CD8-positive, alpha-beta memory T cell (primary cell): Measurements from ENCODE around the gene MEIS1. TPM values are rescaled to one million over a fixed set of nuclear protein-coding genes. Genes with fewer than 3 reads are reported as not detected.

Source experiments
- CTCF ChIA-PET: fragments of 350-600 bp; sonication (Branson Sonifier 250); formaldehyde crosslinking; loops from one replicate; lab custom pipeline; 2021; ENCODE audit warnings: antibody characterized with exemption; lab: Charles Lee
- POLR2A ChIA-PET: fragments of 350-600 bp; sonication (Branson Sonifier 250); formaldehyde crosslinking; loops from one replicate; lab custom pipeline; 2021; ENCODE audit warnings: antibody characterized with exemption; lab: Charles Lee
- DNase-seq, 5 donors: peaks; one replicate each; pipeline versions ENCODE4 v3.0.0 to v3.0.0-alpha.2; 2020 to 2022; ENCODE audit warnings: mixed read lengths in 1 of 5
- H3K27ac ChIP-seq: one replicate; pipeline ENCODE4 v1.7.0; 2013; ENCODE audit warnings: low read depth, mild to moderate bottlenecking, low read length, moderate library complexity
- H3K27me3 ChIP-seq: 2 replicates; pipeline ENCODE4 v1.7.0; 2013; ENCODE audit warnings: low read length, mild to moderate bottlenecking; ENCODE audit not compliant: insufficient read depth, poor library complexity, severe bottlenecking
- H3K36me3 ChIP-seq: 2 replicates; pipeline ENCODE4 v1.7.0; 2013; ENCODE audit warnings: mild to moderate bottlenecking, low read length, moderate library complexity; ENCODE audit not compliant: insufficient read depth
- H3K4me1 ChIP-seq: 2 replicates; pipeline ENCODE4 v1.7.0; 2013; ENCODE audit warnings: mild to moderate bottlenecking, low read length, moderate library complexity; ENCODE audit not compliant: insufficient read depth
- H3K4me3 ChIP-seq: 2 replicates; pipeline ENCODE4 v1.7.0; 2013; ENCODE audit warnings: mild to moderate bottlenecking, low read length
- H3K9me3 ChIP-seq: 2 replicates; pipeline ENCODE4 v1.7.0; 2013; ENCODE audit warnings: mild to moderate bottlenecking, low read length
- H3K27ac Mint-ChIP-seq, 8 donors: one replicate each; pipeline ENCODE4 v1.8.0; 2020 to 2021; ENCODE audit warnings: mixed read lengths in 8 of 8, mild to moderate bottlenecking in 6 of 8, inconsistent platforms in 3 of 8, moderate library complexity in 3 of 8
- H3K27me3 Mint-ChIP-seq, 2 donors: one replicate each; pipeline ENCODE4 v1.8.0; 2020 to 2021; ENCODE audit warnings: mixed read lengths in 2 of 2, mild to moderate bottlenecking in 1 of 2, moderate library complexity in 1 of 2
- H3K36me3 Mint-ChIP-seq, 3 donors: one replicate each; pipeline ENCODE4 v1.8.0; 2020 to 2021; ENCODE audit warnings: mixed read lengths in 3 of 3, inconsistent platforms in 1 of 3, mild to moderate bottlenecking in 1 of 3
- H3K4me1 Mint-ChIP-seq, 3 donors: one replicate each; pipeline ENCODE4 v1.8.0; 2020 to 2021; ENCODE audit warnings: mixed read lengths in 3 of 3, inconsistent platforms in 1 of 3, mild to moderate bottlenecking in 1 of 3
- H3K4me3 Mint-ChIP-seq, 7 donors: one replicate each; pipeline ENCODE4 v1.8.0; 2020 to 2021; ENCODE audit warnings: mixed read lengths in 7 of 7, mild to moderate bottlenecking in 6 of 7, moderate library complexity in 4 of 7, inconsistent platforms in 2 of 7
- H3K9me3 Mint-ChIP-seq, 5 donors: one replicate each; pipeline ENCODE4 v1.8.0; 2020 to 2022; ENCODE audit warnings: mixed read lengths in 5 of 5, mild to moderate bottlenecking in 3 of 5, moderate library complexity in 2 of 5, inconsistent platforms in 1 of 5
- polyA plus RNA-seq: library from polyadenylated mRNA; unstranded; fragments of 300-500 nt; fragmentation: Illumina TruSeq; gene quantifications from one replicate; pipeline ENCODE4 v1.2.3, GENCODE V29; 2021
- total RNA-seq, 2 experiments: library from RNA; stranded (reverse); gene quantifications; one replicate each; pipeline ENCODE4 v1.2.3, GENCODE V29; 2021

The MEIS1 gene
- total and polyA plus RNA-seq, 3 experiments from 2014 or later = not detected

GRCh38 chr2:66550826-66551225 lies 115.9 kb downstream of the MEIS1 start:
- no peak overlapping the region for H3K27ac ChIP-seq
- Mint-ChIP-seq H3K4me3 (no peak overlapping the region), H3K27ac (no peak overlapping the region), H3K4me1 (no peaks in the 10 kb centered on the region), H3K9me3 (peaks cover 0 to 4% (median 0%) of the 10 kb centered on the region in 5 donors), H3K27me3 (peaks cover 0 to 3% of the 10 kb centered on the region in 2 donors), H3K36me3 (no peaks in the 10 kb centered on the region)
- DNase-seq = no peak
- CTCF ChIA-PET = no interaction called here
- POLR2A ChIA-PET = no interaction called here
- H3K9me3 ChIP-seq = no peaks in the 10 kb centered on the region
- no peaks in the 10 kb centered on the region for H3K27me3 ChIP-seq
- no peak overlapping the region for H3K4me3 ChIP-seq
- H3K4me1 ChIP-seq = no peaks in the 10 kb centered on the region
- no peaks in the 10 kb centered on the region for H3K36me3 ChIP-seq

- Mint-ChIP-seq H3K27me3 (peaks cover 0 to 4% of the 10 kb centered on the region in 2 donors), H3K9me3 (peaks cover 0 to 5% (median 3%) of the 10 kb centered on the region in 5 donors), H3K4me1 (no peaks in the 10 kb centered on the region), H3K4me3 (no peak overlapping the region), H3K27ac (no peak overlapping the region), H3K36me3 (no peaks in the 10 kb centered on the region)
- Histone ChIP-seq H3K27me3 (no peaks in the 10 kb centered on the region), H3K9me3 (no peaks in the 10 kb centered on the region), H3K4me1 (no peaks in the 10 kb centered on the region), H3K36me3 (no peaks in the 10 kb centered on the region), H3K4me3 (no peak overlapping the region), H3K27ac (no peak overlapping the region)
- CTCF ChIA-PET = no interaction called here
- POLR2A ChIA-PET = no interaction called here
- no peak for DNase-seq
Measured at GRCh38 chr2:66553370-66553769, 118.4 kb downstream of the MEIS1 start.

- no peak overlapping the region for H3K27ac ChIP-seq
- Mint-ChIP-seq H3K36me3 (no peaks in the 10 kb centered on the region), H3K4me3 (no peak overlapping the region), H3K4me1 (no peaks in the 10 kb centered on the region), H3K9me3 (peaks cover 0 to 7% (median 3%) of the 10 kb centered on the region in 5 donors), H3K27me3 (peaks cover 2 to 4% of the 10 kb centered on the region in 2 donors), H3K27ac (no peak overlapping the region)
- no peak overlapping the region for H3K4me3 ChIP-seq
- H3K9me3 ChIP-seq = no peaks in the 10 kb centered on the region
- H3K27me3 ChIP-seq = no peaks in the 10 kb centered on the region
- ChIA-PET CTCF (no interaction called here), POLR2A (no interaction called here)
- H3K4me1 ChIP-seq = no peaks in the 10 kb centered on the region
- no peak for DNase-seq
- H3K36me3 ChIP-seq = no peaks in the 10 kb centered on the region
Measured at GRCh38 chr2:66555091-66555490, 120.2 kb downstream of the MEIS1 start.

- Histone ChIP-seq H3K27ac (no peak overlapping the region), H3K36me3 (no peaks in the 10 kb centered on the region), H3K9me3 (no peaks in the 10 kb centered on the region), H3K27me3 (no peaks in the 10 kb centered on the region), H3K4me1 (no peaks in the 10 kb centered on the region), H3K4me3 (no peak overlapping the region)
- peaks cover 0 to 9% (median 3%) of the 10 kb centered on the region in 5 donors for H3K9me3 Mint-ChIP-seq
- ChIA-PET POLR2A (no interaction called here), CTCF (interaction anchor here (0.6 kb wide), 1 partner anchor 616 kb away, joined by 3 read pairs; no protein-coding TSS in a partner anchor)
- no peak for DNase-seq
- H3K36me3 Mint-ChIP-seq = no peaks in the 10 kb centered on the region
- no peak overlapping the region for H3K4me3 Mint-ChIP-seq
- H3K27me3 Mint-ChIP-seq = peaks cover 2 to 4% of the 10 kb centered on the region in 2 donors
- H3K4me1 Mint-ChIP-seq = no peaks in the 10 kb centered on the region
- H3K27ac Mint-ChIP-seq = no peak overlapping the region
Measured at GRCh38 chr2:66555501-66556324, 120.8 kb downstream of the MEIS1 start.

- no peaks in the 10 kb centered on the region for H3K36me3 Mint-ChIP-seq
- no peaks in the 10 kb centered on the region for H3K4me1 ChIP-seq
- no peaks in the 10 kb centered on the region for H3K27me3 ChIP-seq
- no peaks in the 10 kb centered on the region for H3K9me3 ChIP-seq
- DNase-seq = no peak
- no peak overlapping the region for H3K27ac Mint-ChIP-seq
- H3K27ac ChIP-seq = no peak overlapping the region
- H3K4me3 ChIP-seq = no peak overlapping the region
- ChIA-PET POLR2A (no interaction called here), CTCF (no interaction called here)
- H3K9me3 Mint-ChIP-seq = peaks cover 0 to 10% (median 5%) of the 10 kb centered on the region in 5 donors
- H3K36me3 ChIP-seq = no peaks in the 10 kb centered on the region
- no peak overlapping the region for H3K4me3 Mint-ChIP-seq
- peaks cover 2 to 7% of the 10 kb centered on the region in 2 donors for H3K27me3 Mint-ChIP-seq
- H3K4me1 Mint-ChIP-seq = no peaks in the 10 kb centered on the region
Measured at GRCh38 chr2:66559672-66560071, 124.7 kb downstream of the MEIS1 start.

GRCh38 chr2:66560683-66561082 lies 125.8 kb downstream of the MEIS1 start:
- H3K27me3 Mint-ChIP-seq = peaks cover 2 to 7% of the 10 kb centered on the region in 2 donors
- no peaks in the 10 kb centered on the region for H3K36me3 ChIP-seq
- peaks cover 0 to 10% (median 5%) of the 10 kb centered on the region in 5 donors for H3K9me3 Mint-ChIP-seq
- H3K4me3 ChIP-seq = no peak overlapping the region
- ChIA-PET POLR2A (no interaction called here), CTCF (no interaction called here)
- no peak overlapping the region for H3K27ac ChIP-seq
- no peaks in the 10 kb centered on the region for H3K4me1 Mint-ChIP-seq
- no peaks in the 10 kb centered on the region for H3K27me3 ChIP-seq
- no peaks in the 10 kb centered on the region for H3K4me1 ChIP-seq
- no peaks in the 10 kb centered on the region for H3K36me3 Mint-ChIP-seq
- H3K9me3 ChIP-seq = no peaks in the 10 kb centered on the region
- H3K27ac Mint-ChIP-seq = no peak overlapping the region
- no peak for DNase-seq
- no peak overlapping the region for H3K4me3 Mint-ChIP-seq

GRCh38 chr2:66561645-66562303 lies 126.8 kb downstream of the MEIS1 start:
- Histone ChIP-seq H3K4me1 (no peaks in the 10 kb centered on the region), H3K36me3 (no peaks in the 10 kb centered on the region), H3K4me3 (no peak overlapping the region), H3K27ac (no peak overlapping the region), H3K27me3 (no peaks in the 10 kb centered on the region), H3K9me3 (no peaks in the 10 kb centered on the region)
- POLR2A ChIA-PET = no interaction called here
- no peak for DNase-seq
- peaks cover 4 to 7% of the 10 kb centered on the region in 2 donors for H3K27me3 Mint-ChIP-seq
- CTCF ChIA-PET = no interaction called here
- no peak overlapping the region for H3K27ac Mint-ChIP-seq
- H3K36me3 Mint-ChIP-seq = no peaks in the 10 kb centered on the region
- H3K4me3 Mint-ChIP-seq = no peak overlapping the region
- no peaks in the 10 kb centered on the region for H3K4me1 Mint-ChIP-seq
- peaks cover 0 to 10% (median 3%) of the 10 kb centered on the region in 5 donors for H3K9me3 Mint-ChIP-seq

GRCh38 chr2:66562304-66562685 lies 127.4 kb downstream of the MEIS1 start:
- no peaks in the 10 kb centered on the region for H3K36me3 ChIP-seq
- H3K4me3 ChIP-seq = no peak overlapping the region
- H3K27ac ChIP-seq = no peak overlapping the region
- no peak for DNase-seq
- Mint-ChIP-seq H3K4me3 (no peak overlapping the region), H3K27ac (no peak overlapping the region), H3K4me1 (no peaks in the 10 kb centered on the region), H3K36me3 (no peaks in the 10 kb centered on the region), H3K9me3 (peaks cover 0 to 8% (median 2%) of the 10 kb centered on the region in 5 donors), H3K27me3 (peaks cover 4% of the 10 kb centered on the region in 2 donors)
- H3K4me1 ChIP-seq = no peaks in the 10 kb centered on the region
- H3K27me3 ChIP-seq = no peaks in the 10 kb centered on the region
- ChIA-PET CTCF (no interaction called here), POLR2A (no interaction called here)
- H3K9me3 ChIP-seq = no peaks in the 10 kb centered on the region
